GM19239 (cell line): ENCODE measurements around the gene C1orf167.

Experiments
- DNase-seq: peaks from one replicate; pipeline ENCODE4 v3.0.0; 2011; ENCODE audit warnings: low spot score; ENCODE audit not compliant: insufficient read length
- FAIRE-seq: peaks from 2 replicates; lab custom pipeline; 2011; peaks lifted over from hg19 to GRCh38; lab: Jason Lieb, UNC

The C1orf167 gene

GRCh38 chr1:11783556-11783955 lies 21.6 kb downstream of the C1orf167 start:
- FAIRE-seq (no peak), DNase-seq (no peak)

- DNase-seq (no peak), FAIRE-seq (no peak)
Observed at GRCh38 chr1:11784256-11784992, 22.4 kb downstream of the C1orf167 start.

- no peak for FAIRE-seq
- peak; percentile 83 for DNase-seq
Observed at GRCh38 chr1:11784993-11785769, 23.2 kb downstream of the C1orf167 start.

GRCh38 chr1:11786168-11786567 lies 24.2 kb downstream of the C1orf167 start:
- DNase-seq (no peak), FAIRE-seq (no peak)

DNA sequence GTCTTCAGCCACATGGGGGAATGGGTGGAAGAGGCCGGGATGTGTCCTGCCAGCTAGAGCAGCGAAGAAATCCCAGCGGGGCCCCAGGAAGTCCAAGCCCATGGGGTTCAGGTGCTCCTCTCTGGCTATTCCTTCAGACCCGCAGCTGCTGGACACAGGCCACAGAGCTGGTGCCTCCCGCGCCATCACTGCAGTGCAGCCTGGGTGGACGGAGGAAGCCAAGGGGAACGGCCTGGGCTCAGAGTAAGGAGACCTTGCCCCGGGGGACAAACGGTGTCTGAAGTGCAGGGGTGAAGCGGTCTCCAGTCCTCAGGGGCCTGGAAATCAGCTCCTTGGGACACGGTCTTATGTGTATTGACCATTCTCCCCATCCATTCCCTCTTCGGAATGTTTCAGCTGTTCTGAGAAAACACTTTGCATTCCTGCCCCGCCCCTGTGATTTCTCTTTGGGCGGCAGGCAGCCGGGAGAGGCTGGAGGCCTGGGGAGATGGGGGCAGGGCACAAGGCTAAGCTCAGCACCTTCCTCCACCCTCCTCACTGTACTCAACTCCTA lies 25.3 kb downstream of the C1orf167 start:
- DNase-seq: no peak
- no peak for FAIRE-seq

GRCh38 chr1:11787804-11788436 lies 25.9 kb downstream of the C1orf167 start:
- FAIRE-seq (no peak), DNase-seq (no peak)

DNA sequence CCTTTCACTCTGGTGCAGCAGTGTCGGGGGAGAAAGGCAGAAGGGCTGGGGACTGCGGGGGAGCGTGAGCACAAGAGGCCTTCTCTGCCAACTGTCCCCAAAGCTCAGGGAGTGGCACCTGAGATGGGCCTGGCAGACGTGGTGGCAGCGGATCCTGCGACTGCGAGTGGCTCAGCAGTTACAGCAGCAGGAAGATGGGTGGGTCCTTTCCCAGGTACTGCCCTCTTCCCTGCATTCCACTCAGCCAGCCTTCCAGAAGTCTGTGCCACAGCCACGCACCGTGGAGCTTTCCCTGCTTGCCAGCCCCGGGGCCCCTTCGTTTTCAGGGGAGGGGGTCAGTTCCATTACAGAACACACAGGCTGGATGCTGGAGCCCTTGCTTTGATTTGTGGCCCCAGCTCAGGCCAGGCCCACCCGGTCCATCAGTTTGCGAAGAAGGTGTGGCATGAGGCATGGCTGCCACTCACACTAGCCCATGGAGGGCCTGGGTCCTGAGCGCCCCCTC lies 26.6 kb downstream of the C1orf167 start:
- no peak for FAIRE-seq

DNA sequence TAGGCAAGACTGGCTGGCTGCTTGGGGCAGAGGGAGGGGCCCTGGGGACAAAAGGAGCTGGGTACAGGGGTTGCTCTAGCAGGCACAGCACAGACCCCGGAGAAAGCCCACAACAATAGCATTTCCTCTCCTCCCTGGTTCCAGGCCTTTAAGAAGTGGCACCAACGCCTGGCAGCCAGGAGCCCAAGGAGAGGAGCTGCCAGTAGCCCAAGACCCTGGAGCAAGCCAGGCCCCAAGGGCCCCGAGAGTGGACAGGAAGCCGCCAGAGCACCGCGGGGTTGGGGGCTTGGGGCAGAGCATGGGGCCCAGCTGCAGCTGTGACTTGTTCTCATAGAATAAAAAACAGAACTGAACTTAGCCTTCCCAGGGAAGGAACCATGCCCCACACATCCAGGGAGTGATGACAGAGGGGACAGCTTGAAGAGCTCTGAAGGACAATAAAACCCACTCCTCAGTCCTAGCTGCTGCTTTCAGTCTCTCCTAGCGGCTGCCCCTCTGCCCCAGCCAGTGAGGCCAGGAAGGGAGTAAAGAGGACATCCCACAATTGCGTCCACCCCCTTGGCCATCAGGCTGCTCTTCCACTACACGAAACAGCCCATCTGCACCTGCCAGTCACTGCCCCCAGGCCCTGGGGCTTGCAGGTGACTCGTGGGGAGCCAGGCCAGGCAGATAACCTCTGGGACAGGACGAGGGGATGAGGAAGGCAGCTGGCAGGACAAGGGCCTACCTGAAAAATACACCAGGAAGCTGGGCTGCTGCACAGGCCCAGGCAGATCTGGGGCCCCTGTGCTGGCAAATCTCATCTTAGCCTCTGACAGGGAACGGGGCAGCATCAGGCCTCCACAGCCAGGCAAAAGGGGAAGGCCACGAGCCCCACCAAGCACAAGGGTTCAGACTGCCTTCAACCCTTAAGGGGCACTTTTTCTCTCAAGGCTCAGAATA lies 27.4 kb downstream of the C1orf167 start:
- FAIRE-seq (no peak), DNase-seq (no peak)

More for the DNA sequence above, 26.6 kb downstream of the C1orf167 start:
- no peak for DNase-seq

GRCh38 chr1:11790101-11790879 lies 28.3 kb downstream of the C1orf167 start:
- FAIRE-seq: no peak
- no peak for DNase-seq

DNA sequence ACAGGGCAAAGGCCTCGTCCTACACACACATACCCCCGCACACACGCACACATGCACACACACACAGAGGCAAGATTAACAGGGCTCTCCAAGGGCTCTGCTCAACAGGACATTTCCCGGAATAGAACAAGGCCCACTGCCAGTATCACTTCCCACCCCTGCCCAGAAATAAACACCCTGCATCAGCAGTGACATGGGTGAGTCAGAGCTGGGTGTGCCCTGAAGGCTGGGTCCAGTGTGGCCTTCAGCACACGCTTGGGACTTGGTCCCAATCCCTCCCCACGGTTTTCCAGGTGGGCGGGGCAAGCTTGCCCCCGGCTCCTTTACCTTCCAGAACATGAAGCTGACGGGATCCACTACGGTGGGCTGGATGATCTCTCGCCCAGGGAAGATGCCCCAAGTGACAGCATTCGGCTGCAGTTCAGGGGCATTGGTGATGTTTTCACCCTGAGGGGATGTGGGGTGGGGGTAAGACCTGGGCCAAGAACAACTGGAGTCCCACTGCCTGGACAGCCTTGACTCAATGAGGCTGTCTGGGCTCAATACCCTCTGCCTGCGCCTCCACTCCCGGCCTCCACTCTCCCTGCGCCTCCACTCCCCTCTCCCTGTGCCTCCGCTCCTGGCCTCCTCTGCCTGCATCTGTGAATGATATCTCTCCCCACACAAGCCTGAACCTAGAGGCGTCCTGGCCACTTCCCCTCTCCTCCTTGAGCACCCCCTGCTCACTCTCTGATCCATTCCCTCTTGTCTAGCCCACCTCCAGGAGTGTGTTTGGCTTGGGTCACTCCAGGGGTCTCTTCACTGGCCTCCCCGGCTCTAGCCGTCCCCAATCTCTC lies 29.1 kb downstream of the C1orf167 start:
- FAIRE-seq (no peak), DNase-seq (no peak)

- DNase-seq (no peak), FAIRE-seq (no peak)
Observed at GRCh38 chr1:11792106-11792505, 30.1 kb downstream of the C1orf167 start.

DNA sequence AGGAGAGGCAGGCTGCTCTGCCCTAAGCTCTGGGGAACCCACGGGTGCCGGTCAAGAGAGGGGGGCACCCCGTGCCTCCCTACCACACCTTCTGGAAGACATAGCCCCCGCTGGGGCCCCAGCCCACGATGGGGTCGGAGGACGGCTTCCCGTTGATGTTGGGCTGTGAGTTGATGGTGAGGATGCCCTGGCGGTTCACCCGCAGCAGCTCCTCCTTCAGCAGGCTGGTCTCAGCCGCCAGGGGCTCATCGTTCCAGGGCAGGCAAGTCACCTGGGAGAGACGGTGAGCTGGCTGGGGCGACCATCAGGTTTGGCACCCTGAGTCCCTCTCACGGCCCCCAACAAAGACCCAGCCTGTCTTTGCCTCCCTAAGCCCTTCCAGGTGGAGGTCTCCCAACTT lies 31.8 kb downstream of the C1orf167 start:
- FAIRE-seq (no peak), DNase-seq (no peak)

GRCh38 chr1:11794446-11795237 lies 32.6 kb downstream of the C1orf167 start:
- DNase-seq (no peak), FAIRE-seq (no peak)

DNA sequence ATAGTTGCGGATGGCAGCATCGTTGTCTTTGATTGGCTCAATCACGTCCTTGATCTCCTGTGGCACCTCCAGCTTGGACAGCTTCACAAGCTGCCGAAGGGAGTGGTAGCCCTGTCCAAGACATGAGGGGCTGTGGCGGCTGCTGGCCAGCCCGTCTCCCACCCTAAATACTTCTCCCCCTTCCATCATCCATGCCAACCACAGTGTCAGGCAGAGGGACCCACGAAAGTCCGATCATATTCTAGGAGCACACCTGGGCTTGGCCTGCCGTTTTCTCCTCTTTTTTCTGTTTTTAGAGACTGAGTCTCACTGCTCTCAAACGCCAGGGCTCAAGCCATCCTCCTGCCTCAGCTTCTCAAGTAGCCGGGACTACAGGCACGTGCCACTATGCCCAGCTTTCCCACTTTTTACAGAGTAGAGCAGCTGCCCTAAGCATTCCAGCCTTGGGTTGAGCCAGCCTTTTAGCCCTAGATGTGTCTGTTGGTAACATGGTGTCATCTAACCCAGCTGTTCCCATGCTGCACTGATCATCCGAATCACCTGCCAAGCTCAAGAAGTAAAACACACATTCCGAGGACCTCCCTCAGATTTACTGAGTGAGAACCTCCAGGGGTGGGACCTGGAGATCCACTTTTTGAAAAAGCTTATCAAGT lies 33.4 kb downstream of the C1orf167 start:
- FAIRE-seq: no peak
- no peak for DNase-seq

DNA sequence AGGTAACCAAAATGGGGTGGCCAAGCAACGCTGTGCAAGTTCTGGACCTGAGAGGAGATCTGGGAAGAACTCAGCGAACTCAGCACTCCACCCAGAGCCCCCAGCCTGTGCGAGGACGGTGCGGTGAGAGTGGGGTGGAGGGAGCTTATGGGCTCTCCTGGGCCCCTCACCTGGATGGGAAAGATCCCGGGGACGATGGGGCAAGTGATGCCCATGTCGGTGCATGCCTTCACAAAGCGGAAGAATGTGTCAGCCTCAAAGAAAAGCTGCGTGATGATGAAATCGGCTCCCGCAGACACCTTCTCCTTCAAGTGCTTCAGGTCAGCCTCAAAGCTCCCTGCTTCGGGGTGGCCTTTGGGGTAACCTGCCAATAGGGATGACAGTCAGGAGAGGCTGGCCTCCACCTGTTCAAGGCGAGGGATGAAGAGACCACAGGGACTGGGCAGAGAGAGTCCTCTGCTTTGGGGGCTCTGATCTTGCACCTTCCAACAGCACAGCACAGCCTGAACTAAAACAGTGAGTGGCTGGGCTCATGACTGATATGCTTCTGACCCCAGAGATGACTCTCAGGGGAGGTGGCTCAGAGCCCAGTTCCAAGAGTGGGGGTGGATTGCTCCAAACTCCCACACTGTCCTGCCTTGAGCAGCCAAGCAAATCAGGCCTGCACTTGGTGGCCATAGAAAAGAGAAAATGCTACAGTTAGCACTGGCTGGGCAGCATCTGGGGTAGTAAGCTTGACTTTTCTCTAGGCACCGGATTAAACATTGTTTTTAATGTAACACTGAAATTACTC lies 34.2 kb downstream of the C1orf167 start:
- FAIRE-seq (no peak), DNase-seq (no peak)
